GM18870 (cell line): ENCODE measurements around the gene LIPE.

Experiments used
- ATAC-seq: cut with Tn5 transposase; IDR thresholded peaks from one replicate; pipeline ENCODE4 v1.9.1; 2021; ENCODE audit warnings: moderate library complexity; ENCODE audit not compliant: unreplicated experiment

The LIPE gene

GRCh38 chr19:42386974-42387707, 40.0 kb downstream of the LIPE start:
- no peak for ATAC-seq

- ATAC-seq, result no peak
Observed at GRCh38 chr19:42380155-42380554, 47.0 kb downstream of the LIPE start.

GRCh38 chr19:42378225-42379215, 48.7 kb downstream of the LIPE start:
- ATAC-seq, result no peak

- ATAC-seq, result no peak
Observed at GRCh38 chr19:42376177-42376555, 51.0 kb downstream of the LIPE start.

- no peak for ATAC-seq
Observed at GRCh38 chr19:42375415-42376176, 51.6 kb downstream of the LIPE start.

- ATAC-seq, result no peak
Observed at GRCh38 chr19:42374826-42375376, 52.3 kb downstream of the LIPE start.

- ATAC-seq, result no peak
Observed at GRCh38 chr19:42370626-42371175, 56.5 kb downstream of the LIPE start.

GRCh38 chr19:42370068-42370520, 57.1 kb downstream of the LIPE start:
- ATAC-seq, result no peak

- no peak for ATAC-seq
Observed at GRCh38 chr19:42369433-42370067, 57.6 kb downstream of the LIPE start.

- ATAC-seq, result no peak
Observed at GRCh38 chr19:42368765-42369164, 58.4 kb downstream of the LIPE start.

GRCh38 chr19:42368360-42368759, 58.8 kb downstream of the LIPE start:
- ATAC-seq, result no peak

- no peak for ATAC-seq
Observed at GRCh38 chr19:42367929-42368328, 59.3 kb downstream of the LIPE start.

GRCh38 chr19:42366673-42367072, 60.5 kb downstream of the LIPE start:
- no peak for ATAC-seq

- no peak for ATAC-seq
Observed at GRCh38 chr19:42363614-42364346, 63.4 kb downstream of the LIPE start.

- no peak for ATAC-seq
Observed at GRCh38 chr19:42362891-42363440, 64.2 kb downstream of the LIPE start.

GRCh38 chr19:42362342-42362741, 64.8 kb downstream of the LIPE start:
- ATAC-seq, result no peak

GRCh38 chr19:42361545-42361910, 65.7 kb downstream of the LIPE start:
- ATAC-seq, result no peak

- no peak for ATAC-seq
Observed at GRCh38 chr19:42360787-42361544, 66.2 kb downstream of the LIPE start.
